T-helper 2 cell treated with Interferon-gamma antibody and Interleukin-4, amounts not matched to agents 5 μg/mL and 100 μg/mL, for 36 hours (primary cell): ENCODE measurements around the gene SMURF1.

Source experiments
- DNase-seq: peaks from one replicate; pipeline ENCODE4 v3.0.0; 2021; ENCODE audit warnings: low spot score
- H3K27ac Mint-ChIP-seq: one replicate; pipeline ENCODE4 v1.8.0; 2021; ENCODE audit warnings: mild to moderate bottlenecking, mixed read lengths
- H3K27me3 Mint-ChIP-seq: one replicate; pipeline ENCODE4 v1.8.0; 2021; ENCODE audit warnings: low read depth, mixed read lengths
- H3K36me3 Mint-ChIP-seq: one replicate; pipeline ENCODE4 v1.8.0; 2021; ENCODE audit warnings: low read depth, mixed read lengths
- H3K4me1 Mint-ChIP-seq: one replicate; pipeline ENCODE4 v1.8.0; 2021; ENCODE audit warnings: low read depth, mixed read lengths
- H3K4me3 Mint-ChIP-seq: one replicate; pipeline ENCODE4 v1.8.0; 2022; ENCODE audit warnings: mild to moderate bottlenecking, moderate library complexity, mixed read lengths
- H3K9me3 Mint-ChIP-seq: one replicate; pipeline ENCODE4 v1.8.0; 2021; ENCODE audit warnings: mixed read lengths

SMURF1 gene

DNA sequence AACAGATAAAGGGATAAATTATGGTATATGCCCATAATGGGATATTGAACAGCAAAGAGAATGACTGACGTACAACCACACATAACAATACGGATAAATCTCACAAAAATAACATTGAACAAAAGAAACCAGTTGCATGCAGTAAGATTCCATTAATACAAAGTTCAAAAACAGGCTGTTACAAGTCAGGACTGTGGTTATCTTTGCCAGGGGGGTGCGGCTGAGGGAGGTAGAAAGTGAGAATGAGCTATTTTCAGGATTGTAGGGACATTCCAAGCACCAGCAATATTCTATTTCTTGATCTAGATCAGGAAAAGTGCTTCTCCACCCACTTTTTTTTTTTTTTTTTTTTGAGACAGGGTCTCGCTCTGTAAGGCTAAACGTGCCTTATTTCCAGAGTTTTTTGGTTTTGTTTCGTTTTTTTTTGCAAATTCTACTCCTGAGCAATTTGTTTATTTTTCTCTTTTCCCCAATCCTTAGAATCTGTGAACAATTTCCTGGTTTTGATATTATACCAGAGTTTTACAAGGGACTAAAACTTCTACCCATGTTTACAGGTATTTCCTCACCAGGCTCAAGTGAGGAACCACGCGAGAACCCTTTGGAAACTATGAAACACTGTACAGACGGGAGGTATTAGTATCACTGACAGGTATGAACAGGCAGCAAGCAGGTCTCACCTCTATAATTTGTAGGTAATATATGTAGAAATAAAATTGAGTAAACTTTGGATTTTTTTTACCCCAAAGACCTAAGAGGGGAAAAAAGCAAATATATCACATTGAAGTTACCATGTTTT, 9.9 kb downstream of the SMURF1 start:
- H3K27me3 Mint-ChIP-seq: no peaks in the 10 kb centered on the region
- H3K9me3 Mint-ChIP-seq: no peaks in the 10 kb centered on the region
- DNase-seq: no peak
- H3K27ac Mint-ChIP-seq: no peak overlapping the region
- H3K4me1 Mint-ChIP-seq: peaks cover 9% of the 10 kb centered on the region
- H3K4me3 Mint-ChIP-seq: no peak overlapping the region
- H3K36me3 Mint-ChIP-seq: no peaks in the 10 kb centered on the region

DNA sequence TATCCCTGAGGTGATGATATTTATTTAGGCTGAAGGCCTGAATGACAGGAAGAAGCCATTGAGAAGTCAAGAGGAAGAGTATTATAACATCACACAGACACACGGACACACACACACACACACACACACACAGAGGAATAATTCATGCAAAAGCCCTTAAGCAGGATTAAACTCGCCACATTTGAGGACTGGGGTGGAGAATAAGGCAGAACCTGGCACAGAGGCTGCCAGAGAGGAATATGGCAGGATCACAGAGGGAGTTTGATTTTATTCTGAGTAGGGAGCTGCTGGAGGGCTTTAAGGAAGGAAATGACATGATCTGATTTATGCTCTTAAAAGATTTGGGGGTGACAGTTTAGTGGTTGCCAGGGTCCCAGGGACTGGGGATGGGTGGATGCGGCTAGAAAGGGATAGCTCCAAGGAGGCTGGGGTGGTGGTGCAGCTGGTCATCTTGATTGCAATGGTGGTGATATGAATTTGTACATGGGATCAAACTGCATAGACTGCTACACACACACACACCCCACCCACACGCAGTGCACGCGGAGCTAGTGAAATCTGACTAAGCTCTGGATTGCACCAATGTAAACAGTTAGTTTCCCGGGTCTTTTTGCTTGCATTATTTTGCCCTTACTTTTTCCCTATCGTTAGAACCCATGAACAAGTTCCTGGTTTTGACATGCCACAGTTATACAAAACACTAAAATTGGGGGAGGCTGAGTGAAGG, 11.2 kb downstream of the SMURF1 start:
- Mint-ChIP-seq H3K4me1 (peaks cover 6% of the 10 kb centered on the region), H3K36me3 (no peaks in the 10 kb centered on the region), H3K27me3 (no peaks in the 10 kb centered on the region), H3K9me3 (no peaks in the 10 kb centered on the region), H3K4me3 (no peak overlapping the region), H3K27ac (no peak overlapping the region)
- no peak for DNase-seq

DNA sequence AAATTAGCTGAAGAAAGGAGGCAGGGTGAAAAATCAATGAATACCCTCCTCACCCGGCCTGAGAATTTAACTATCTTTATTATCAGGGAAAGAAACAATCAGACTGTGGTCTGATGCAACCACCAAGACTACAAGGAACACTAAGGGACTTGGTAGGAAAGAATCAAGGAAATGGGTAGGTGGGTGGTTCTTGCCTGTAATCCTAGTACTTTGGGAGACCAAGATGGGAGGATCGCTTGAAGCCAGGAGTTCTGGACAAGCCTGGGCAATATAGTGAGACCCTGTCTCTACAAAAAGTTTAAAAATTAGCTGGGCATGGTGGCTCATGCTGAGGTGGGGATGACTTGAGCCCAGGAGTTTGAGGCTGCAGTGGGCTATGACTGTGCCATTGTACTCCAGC, 12.6 kb downstream of the SMURF1 start:
- H3K36me3 Mint-ChIP-seq: no peaks in the 10 kb centered on the region
- no peaks in the 10 kb centered on the region for H3K27me3 Mint-ChIP-seq

DNA sequence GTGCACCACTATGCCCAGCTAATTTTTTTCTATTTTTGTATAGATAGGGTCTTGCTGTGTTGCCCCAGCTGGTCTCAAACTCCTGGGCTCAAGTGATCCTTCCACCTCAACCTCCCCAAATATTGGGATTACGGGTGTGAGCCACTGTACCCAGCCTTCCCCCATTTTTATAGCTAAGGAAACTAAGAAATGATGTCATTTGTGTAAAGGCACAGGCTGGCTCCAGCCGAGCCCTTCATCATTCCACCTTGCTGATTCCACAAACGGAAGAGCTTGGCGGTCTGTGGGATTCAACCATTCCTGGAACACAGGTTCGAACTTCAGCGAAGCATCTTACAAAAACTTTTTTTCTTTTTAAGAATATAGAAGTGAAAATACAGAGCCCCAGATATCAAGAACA, 14.4 kb downstream of the SMURF1 start:
- no peak overlapping the region for H3K27ac Mint-ChIP-seq
- H3K27me3 Mint-ChIP-seq: no peaks in the 10 kb centered on the region
- no peaks in the 10 kb centered on the region for H3K36me3 Mint-ChIP-seq
- no peak overlapping the region for H3K4me3 Mint-ChIP-seq
- peaks cover 5% of the 10 kb centered on the region for H3K4me1 Mint-ChIP-seq
- H3K9me3 Mint-ChIP-seq: no peaks in the 10 kb centered on the region
- DNase-seq: no peak

More for the DNA sequence above, 12.6 kb downstream of the SMURF1 start:
- Mint-ChIP-seq H3K9me3 (no peaks in the 10 kb centered on the region), H3K4me1 (peaks cover 6% of the 10 kb centered on the region), H3K27ac (no peak overlapping the region), H3K4me3 (no peak overlapping the region)
- no peak for DNase-seq

DNA sequence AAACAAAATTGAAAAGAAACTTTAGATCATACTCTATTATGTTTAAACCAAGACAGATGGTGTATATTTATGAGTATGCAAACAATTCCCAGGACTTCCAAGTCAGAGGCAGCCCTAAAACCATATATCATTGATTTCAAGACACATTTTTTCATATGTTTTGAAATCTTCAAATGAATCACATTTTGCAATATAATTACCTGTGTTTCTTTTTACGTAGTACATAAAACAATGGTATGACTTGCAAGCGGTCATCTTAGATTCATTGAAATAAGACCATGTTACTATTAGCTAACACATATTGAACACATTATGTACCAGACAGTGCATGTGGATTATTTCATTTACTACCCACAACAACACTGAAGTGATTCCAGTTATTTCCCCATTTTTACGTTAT, 14.9 kb downstream of the SMURF1 start:
- no peaks in the 10 kb centered on the region for H3K9me3 Mint-ChIP-seq
- H3K4me3 Mint-ChIP-seq: no peak overlapping the region
- no peaks in the 10 kb centered on the region for H3K27me3 Mint-ChIP-seq
- no peak for DNase-seq
- H3K36me3 Mint-ChIP-seq: no peaks in the 10 kb centered on the region
- peaks cover 7% of the 10 kb centered on the region for H3K4me1 Mint-ChIP-seq
- no peak overlapping the region for H3K27ac Mint-ChIP-seq

DNA sequence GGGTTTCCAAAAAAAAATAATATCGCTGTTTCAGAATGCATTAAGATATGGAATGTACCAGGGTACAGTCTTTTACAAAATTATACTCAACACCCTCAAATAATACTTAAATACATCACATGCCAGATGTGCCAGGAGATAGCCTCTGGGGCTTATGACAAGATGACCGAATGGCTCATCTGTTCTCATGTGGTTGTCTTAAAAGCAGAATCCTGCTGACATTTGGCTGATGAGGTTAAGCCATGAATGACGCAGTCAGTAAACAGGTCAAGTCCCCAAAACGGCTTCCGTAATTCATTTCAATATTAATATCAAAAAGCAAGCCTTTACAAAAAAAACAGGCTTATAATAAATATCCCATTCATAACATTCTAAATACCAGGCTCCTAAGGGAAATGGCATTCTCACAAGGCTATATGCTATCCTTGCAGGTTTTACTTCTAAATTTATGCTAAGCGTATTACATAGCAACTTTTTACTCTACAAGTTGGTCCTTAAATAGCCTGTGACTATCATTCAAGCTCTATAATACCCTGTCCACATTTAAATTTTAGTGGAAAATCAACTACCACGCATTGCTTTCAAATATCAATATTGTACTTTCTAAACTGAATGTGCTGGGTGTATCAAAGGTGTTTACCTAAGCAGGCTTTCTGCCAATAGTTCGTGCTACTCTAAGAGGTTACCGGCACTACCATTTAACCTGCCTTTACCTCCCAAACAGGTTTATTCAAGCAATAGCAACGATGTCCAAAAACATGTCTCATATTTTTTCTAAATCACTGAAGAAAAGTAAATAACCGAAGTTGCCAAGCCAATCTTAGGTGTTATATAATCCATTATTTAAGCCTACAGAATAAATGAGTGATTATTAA, 15.6 kb downstream of the SMURF1 start:
- no peaks in the 10 kb centered on the region for H3K9me3 Mint-ChIP-seq
- H3K4me3 Mint-ChIP-seq: no peak overlapping the region
- H3K27me3 Mint-ChIP-seq: no peaks in the 10 kb centered on the region
- no peak for DNase-seq
- H3K36me3 Mint-ChIP-seq: no peaks in the 10 kb centered on the region
- no peak overlapping the region for H3K27ac Mint-ChIP-seq
- H3K4me1 Mint-ChIP-seq: peaks cover 8% of the 10 kb centered on the region

DNA sequence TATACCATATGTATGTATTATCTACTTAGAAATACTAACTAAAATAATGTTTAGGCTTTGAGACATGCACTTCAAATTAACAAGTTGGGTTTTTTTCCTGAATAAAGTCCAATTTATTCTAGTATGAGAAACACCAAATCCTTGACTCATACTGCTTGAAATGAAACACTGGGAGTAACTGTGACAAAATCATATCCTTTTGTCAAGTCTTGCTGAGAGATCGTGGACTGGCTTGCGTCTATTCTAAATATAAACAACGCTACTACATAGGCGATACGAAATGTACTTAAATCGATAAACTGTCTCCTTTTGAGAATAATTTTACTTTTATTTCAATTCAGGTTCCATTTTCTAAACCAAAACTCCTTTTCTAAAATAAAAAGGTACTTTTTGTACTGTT, 16.3 kb downstream of the SMURF1 start:
- H3K36me3 Mint-ChIP-seq: no peaks in the 10 kb centered on the region
- H3K4me1 Mint-ChIP-seq: peaks cover 8% of the 10 kb centered on the region
- DNase-seq: no peak
- H3K27me3 Mint-ChIP-seq: no peaks in the 10 kb centered on the region
- H3K27ac Mint-ChIP-seq: no peak overlapping the region
- no peaks in the 10 kb centered on the region for H3K9me3 Mint-ChIP-seq
- H3K4me3 Mint-ChIP-seq: no peak overlapping the region

DNA sequence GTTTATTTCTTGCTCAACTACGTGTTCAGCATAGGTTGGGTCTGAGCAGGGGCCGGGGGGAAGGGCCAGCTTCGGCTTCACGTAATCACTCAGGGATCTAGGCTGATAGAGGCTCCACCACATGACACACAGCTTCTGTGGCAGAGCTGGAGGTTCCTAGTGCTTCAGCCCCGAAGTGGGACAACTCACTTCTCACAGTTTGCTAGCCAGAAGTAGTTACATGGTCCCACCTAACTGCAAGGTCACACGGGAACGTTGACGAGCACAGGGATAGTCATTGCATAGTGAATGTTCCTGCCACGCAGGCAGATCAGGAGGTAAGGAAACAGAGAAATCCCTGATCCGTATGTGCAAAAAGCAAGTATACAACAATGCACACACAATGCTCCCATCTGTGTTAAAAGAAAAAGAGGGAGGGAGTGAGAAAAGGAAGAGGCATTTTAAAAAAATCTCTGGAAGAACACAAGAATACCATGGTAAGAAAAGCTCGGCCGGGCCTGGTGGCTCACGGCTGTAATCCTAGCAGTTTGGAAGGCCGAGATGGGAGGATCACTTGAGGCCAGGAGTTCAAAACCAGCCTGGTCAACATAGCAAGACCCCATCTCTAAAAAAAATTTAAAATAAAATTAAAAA, 16.9 kb downstream of the SMURF1 start:
- H3K27ac Mint-ChIP-seq: no peak overlapping the region

DNA sequence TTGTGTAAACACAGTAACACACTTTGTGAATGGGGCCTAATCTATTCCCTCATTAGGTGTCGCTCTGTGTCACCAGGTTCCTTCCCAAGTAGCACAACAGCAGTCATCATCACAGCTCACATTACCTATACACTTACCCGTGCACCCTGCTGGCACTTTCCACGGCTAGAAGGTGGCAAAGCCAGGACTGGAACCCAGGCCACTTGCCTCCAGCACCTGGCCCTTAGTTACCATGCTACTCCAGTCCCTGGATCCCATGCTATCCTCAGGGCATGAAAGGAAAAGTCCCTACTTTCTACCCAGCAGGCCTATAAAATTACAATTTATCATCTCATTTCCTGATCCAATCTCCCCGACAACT, 18.4 kb downstream of the SMURF1 start:
- H3K4me1 Mint-ChIP-seq: peaks cover 8% of the 10 kb centered on the region
- H3K4me3 Mint-ChIP-seq: no peak overlapping the region
- H3K36me3 Mint-ChIP-seq: peaks cover 5% of the 10 kb centered on the region
- peaks cover under 1% of the 10 kb centered on the region for H3K9me3 Mint-ChIP-seq
- DNase-seq: no peak
- no peaks in the 10 kb centered on the region for H3K27me3 Mint-ChIP-seq
- no peak overlapping the region for H3K27ac Mint-ChIP-seq

More for the DNA sequence above, 16.9 kb downstream of the SMURF1 start:
- Mint-ChIP-seq H3K36me3 (no peaks in the 10 kb centered on the region), H3K4me1 (peaks cover 5% of the 10 kb centered on the region), H3K27me3 (no peaks in the 10 kb centered on the region), H3K4me3 (no peak overlapping the region), H3K9me3 (no peaks in the 10 kb centered on the region)
- no peak for DNase-seq

DNA sequence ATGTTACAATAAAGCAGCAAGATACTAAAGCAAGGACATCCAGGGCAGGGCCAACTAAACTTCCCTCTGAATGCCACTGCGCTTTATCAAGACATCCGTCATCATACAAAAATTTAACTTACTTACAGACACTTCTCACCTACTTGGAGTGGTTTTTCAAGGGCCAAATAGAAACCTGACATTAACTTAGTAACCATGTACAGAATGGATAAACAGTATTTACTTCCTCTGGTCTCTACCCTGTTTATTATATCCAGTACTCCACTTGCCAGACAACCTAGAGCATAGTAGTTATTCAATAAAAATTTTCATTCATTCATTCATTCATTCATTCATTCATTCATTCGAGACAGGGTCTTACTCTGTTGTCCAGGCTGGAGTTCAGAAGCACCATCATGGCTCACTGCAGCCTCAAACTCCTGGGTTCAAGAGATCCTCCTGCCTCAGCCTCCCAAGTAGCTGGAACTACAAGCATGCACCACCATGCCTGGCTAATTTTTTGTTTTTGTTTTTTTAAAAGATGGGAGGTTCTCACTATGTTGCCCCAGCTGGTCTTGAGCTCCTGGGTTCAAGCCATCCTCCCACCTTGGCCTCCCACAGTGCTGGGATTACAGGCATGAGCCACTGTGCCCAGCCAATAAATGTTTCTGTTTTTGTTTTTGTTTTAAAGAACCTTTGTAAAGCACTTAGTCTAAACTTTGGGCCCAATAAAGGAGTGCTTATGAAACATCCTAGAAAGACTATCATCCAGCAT, 19.0 kb downstream of the SMURF1 start:
- Mint-ChIP-seq H3K27ac (no peak overlapping the region), H3K4me1 (peaks cover 9% of the 10 kb centered on the region), H3K36me3 (peaks cover 11% of the 10 kb centered on the region)

DNA sequence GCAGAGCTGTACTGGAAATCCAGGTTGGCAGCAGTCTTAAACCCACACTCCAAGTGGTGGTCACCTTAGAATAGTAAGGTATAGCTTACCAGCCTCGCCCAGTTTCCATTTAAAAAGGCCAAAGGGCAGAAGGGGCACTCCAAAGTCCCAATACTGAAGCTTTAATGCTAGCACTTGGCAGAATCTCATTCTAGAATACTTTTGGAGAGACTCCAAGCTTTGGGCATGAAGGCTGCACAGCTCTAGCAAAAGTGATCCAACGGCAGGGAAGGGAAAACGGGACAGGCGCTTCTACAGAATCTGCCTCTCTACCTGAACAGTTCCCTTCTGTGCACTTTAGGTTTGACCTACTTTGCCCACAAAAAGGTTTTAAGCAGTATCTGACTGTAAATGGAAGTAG, 19.7 kb downstream of the SMURF1 start:
- Mint-ChIP-seq H3K36me3 (peaks cover 13% of the 10 kb centered on the region), H3K27ac (no peak overlapping the region), H3K4me3 (no peak overlapping the region), H3K4me1 (peaks cover 9% of the 10 kb centered on the region), H3K9me3 (peaks cover 7% of the 10 kb centered on the region), H3K27me3 (no peaks in the 10 kb centered on the region)
- DNase-seq: no peak

More for the DNA sequence above, 19.0 kb downstream of the SMURF1 start:
- H3K9me3 Mint-ChIP-seq: peaks cover 6% of the 10 kb centered on the region
- no peak overlapping the region for H3K4me3 Mint-ChIP-seq
- DNase-seq: no peak
- H3K27me3 Mint-ChIP-seq: no peaks in the 10 kb centered on the region

DNA sequence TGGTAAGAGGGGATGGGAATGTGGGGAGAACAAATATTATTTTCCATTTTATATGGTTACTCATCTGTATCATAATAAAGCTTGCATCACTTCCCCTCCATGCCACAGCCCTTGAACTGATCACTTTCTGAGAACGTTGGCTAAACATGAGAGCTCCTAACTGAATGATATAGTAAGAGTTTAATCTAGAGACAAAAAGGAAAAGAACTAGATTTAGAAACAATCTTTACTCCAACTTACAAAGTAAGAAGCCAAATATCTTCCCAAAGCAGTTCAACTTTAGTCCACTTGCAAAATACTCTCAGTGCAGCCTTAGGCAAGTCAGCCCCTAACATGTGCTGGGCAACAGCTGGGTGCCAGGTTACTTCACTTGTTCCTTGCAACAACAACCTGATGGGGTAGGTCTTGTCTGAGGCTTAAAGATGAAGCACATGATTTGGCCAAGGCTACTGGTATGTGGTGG, 20.3 kb downstream of the SMURF1 start:
- DNase-seq: no peak
- Mint-ChIP-seq H3K27ac (no peak overlapping the region), H3K4me1 (peaks cover 9% of the 10 kb centered on the region), H3K4me3 (no peak overlapping the region), H3K27me3 (no peaks in the 10 kb centered on the region), H3K36me3 (peaks cover 13% of the 10 kb centered on the region), H3K9me3 (peaks cover 7% of the 10 kb centered on the region)

DNA sequence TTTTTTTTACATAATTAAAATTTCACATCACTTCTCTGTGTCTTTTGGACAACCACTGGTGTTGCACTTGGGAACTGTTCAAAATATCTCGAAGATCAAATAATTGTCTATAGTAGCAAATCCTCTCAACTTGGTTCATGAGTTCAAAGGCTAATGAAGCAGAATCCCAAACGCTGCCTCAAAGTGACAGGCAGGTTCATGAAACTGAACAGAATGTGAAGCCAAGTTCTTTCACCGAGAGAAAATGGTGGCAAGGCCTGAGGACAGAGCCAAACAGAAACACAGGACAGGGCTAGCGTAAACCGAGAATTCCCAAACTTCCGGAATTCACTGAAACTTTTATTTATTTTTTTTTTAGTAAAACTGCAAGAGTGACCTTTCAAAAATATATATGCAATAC, 21.1 kb downstream of the SMURF1 start:
- peaks cover 9% of the 10 kb centered on the region for H3K4me1 Mint-ChIP-seq
- H3K9me3 Mint-ChIP-seq: peaks cover 13% of the 10 kb centered on the region
- H3K36me3 Mint-ChIP-seq: peaks cover 21% of the 10 kb centered on the region
- no peak for DNase-seq
- H3K27ac Mint-ChIP-seq: no peak overlapping the region
- H3K4me3 Mint-ChIP-seq: no peak overlapping the region
- H3K27me3 Mint-ChIP-seq: no peaks in the 10 kb centered on the region
